HUES48 (cell line): ENCODE data around the gene PREX1.
A peak's percentile ranks its signal among the peaks of the same experiment; 100 is the strongest.

Experiments used
- H3K27ac ChIP-seq: one replicate; pipeline ENCODE4 v1.7.0; 2013; ENCODE audit warnings: low read depth, low read length, inconsistent platforms
- H3K27me3 ChIP-seq: 2 replicates; pipeline ENCODE4 v1.6.1; 2013; ENCODE audit warnings: mild to moderate bottlenecking, low read length; ENCODE audit not compliant: control insufficient read depth, insufficient read depth
- H3K36me3 ChIP-seq: 2 replicates; pipeline ENCODE4 v1.6.1; 2013; ENCODE audit warnings: low read length; ENCODE audit not compliant: control insufficient read depth, insufficient read depth
- H3K4me1 ChIP-seq: 2 replicates; pipeline ENCODE4 v1.6.1; 2013; ENCODE audit warnings: mild to moderate bottlenecking, low read length; ENCODE audit not compliant: control insufficient read depth, insufficient read depth
- H3K4me3 ChIP-seq: 2 replicates; pipeline ENCODE4 v1.5.1; 2013; ENCODE audit warnings: mild to moderate bottlenecking, low read depth, low read length
- H3K9ac ChIP-seq: 2 replicates; pipeline ENCODE4 v1.6.1; 2013; ENCODE audit warnings: mild to moderate bottlenecking, low read depth, low read length, moderate library complexity
- H3K9me3 ChIP-seq: 2 replicates; pipeline ENCODE4 v1.6.1; 2013; ENCODE audit warnings: low read length; ENCODE audit not compliant: control insufficient read depth, insufficient read depth

The PREX1 gene

GRCh38 chr20:48824830-48825565 is 2.8 kb downstream of the PREX1 start:
- Histone ChIP-seq H3K27me3 (peaks cover 58% of the 10 kb centered on the region), H3K9me3 (no peaks in the 10 kb centered on the region), H3K4me3 (no peak overlapping the region), H3K27ac (peak overlapping the region; percentile 50), H3K4me1 (peaks cover 9% of the 10 kb centered on the region; the same call in 1 of the 2 replicates), H3K36me3 (no peaks in the 10 kb centered on the region), H3K9ac (no peak overlapping the region)

- H3K9me3 ChIP-seq, result no peaks in the 10 kb centered on the region
- no peak overlapping the region for H3K9ac ChIP-seq
- H3K27ac ChIP-seq, result no peak overlapping the region
- H3K36me3 ChIP-seq, result no peaks in the 10 kb centered on the region
- H3K4me1 ChIP-seq, result peaks cover 9% of the 10 kb centered on the region; the same call in 1 of the 2 replicates
- H3K27me3 ChIP-seq, result peaks cover 49% of the 10 kb centered on the region
- no peak overlapping the region for H3K4me3 ChIP-seq
Measured at GRCh38 chr20:48823960-48824498, 3.8 kb downstream of the PREX1 start.

- Histone ChIP-seq H3K9me3 (no peaks in the 10 kb centered on the region), H3K27me3 (peaks cover 44% of the 10 kb centered on the region), H3K4me3 (no peak overlapping the region), H3K4me1 (peaks cover 13% of the 10 kb centered on the region; the same call in 1 of the 2 replicates), H3K27ac (no peak overlapping the region), H3K9ac (no peak overlapping the region), H3K36me3 (no peaks in the 10 kb centered on the region)
Measured at GRCh38 chr20:48823476-48823875, 4.3 kb downstream of the PREX1 start.

- Histone ChIP-seq H3K27me3 (peaks cover 41% of the 10 kb centered on the region), H3K36me3 (no peaks in the 10 kb centered on the region), H3K4me1 (peaks cover 16% of the 10 kb centered on the region; the same call in 1 of the 2 replicates), H3K4me3 (no peak overlapping the region), H3K27ac (no peak overlapping the region), H3K9ac (no peak overlapping the region), H3K9me3 (no peaks in the 10 kb centered on the region)
Measured at GRCh38 chr20:48822879-48823385, 4.9 kb downstream of the PREX1 start.

GRCh38 chr20:48822178-48822577 is 5.6 kb downstream of the PREX1 start:
- H3K4me1 ChIP-seq, result peaks cover 16% of the 10 kb centered on the region; the same call in 1 of the 2 replicates

GRCh38 chr20:48821261-48821920 is 6.4 kb downstream of the PREX1 start:
- peaks cover 16% of the 10 kb centered on the region; the same call in 1 of the 2 replicates for H3K4me1 ChIP-seq
- no peak overlapping the region for H3K4me3 ChIP-seq
- H3K36me3 ChIP-seq, result no peaks in the 10 kb centered on the region
- H3K9me3 ChIP-seq, result no peaks in the 10 kb centered on the region
- peaks cover 31% of the 10 kb centered on the region for H3K27me3 ChIP-seq
- H3K9ac ChIP-seq, result no peak overlapping the region
- H3K27ac ChIP-seq, result no peak overlapping the region

More at GRCh38 chr20:48822178-48822577, 5.6 kb downstream of the PREX1 start:
- Histone ChIP-seq H3K27me3 (peaks cover 38% of the 10 kb centered on the region), H3K9ac (no peak overlapping the region), H3K9me3 (no peaks in the 10 kb centered on the region), H3K36me3 (no peaks in the 10 kb centered on the region), H3K27ac (no peak overlapping the region), H3K4me3 (no peak overlapping the region)

- H3K27ac ChIP-seq, result no peak overlapping the region
- no peaks in the 10 kb centered on the region for H3K36me3 ChIP-seq
- no peaks in the 10 kb centered on the region for H3K9me3 ChIP-seq
- no peak overlapping the region for H3K9ac ChIP-seq
- H3K4me3 ChIP-seq, result no peak overlapping the region
- H3K4me1 ChIP-seq, result peaks cover 14% of the 10 kb centered on the region; the same call in 1 of the 2 replicates
- H3K27me3 ChIP-seq, result peaks cover 23% of the 10 kb centered on the region
Measured at GRCh38 chr20:48820649-48820973, 7.2 kb downstream of the PREX1 start.

- Histone ChIP-seq H3K9me3 (no peaks in the 10 kb centered on the region), H3K4me1 (peaks cover 9% of the 10 kb centered on the region; the same call in 1 of the 2 replicates), H3K4me3 (no peak overlapping the region), H3K9ac (no peak overlapping the region), H3K27me3 (peaks cover 17% of the 10 kb centered on the region), H3K27ac (no peak overlapping the region), H3K36me3 (no peaks in the 10 kb centered on the region)
Measured at GRCh38 chr20:48819821-48820648, 7.8 kb downstream of the PREX1 start.

GRCh38 chr20:48819089-48819488 is 8.7 kb downstream of the PREX1 start:
- Histone ChIP-seq H3K36me3 (no peaks in the 10 kb centered on the region), H3K9me3 (no peaks in the 10 kb centered on the region), H3K9ac (no peak overlapping the region), H3K4me3 (no peak overlapping the region), H3K27me3 (peaks cover 8% of the 10 kb centered on the region; the same call in 1 of the 2 replicates), H3K27ac (no peak overlapping the region), H3K4me1 (peaks cover 7% of the 10 kb centered on the region; the same call in 1 of the 2 replicates)

GRCh38 chr20:48818481-48818987 is 9.3 kb downstream of the PREX1 start:
- no peak overlapping the region for H3K9ac ChIP-seq
- peaks cover 7% of the 10 kb centered on the region; the same call in 1 of the 2 replicates for H3K4me1 ChIP-seq
- H3K9me3 ChIP-seq, result no peaks in the 10 kb centered on the region
- no peak overlapping the region for H3K4me3 ChIP-seq
- no peak overlapping the region for H3K27ac ChIP-seq
- H3K27me3 ChIP-seq, result peaks cover 3% of the 10 kb centered on the region; the same call in 1 of the 2 replicates
- H3K36me3 ChIP-seq, result no peaks in the 10 kb centered on the region
